A549 (cell line): ENCODE data around the gene ZNF169. TPM values are rescaled to one million over a fixed set of nuclear protein-coding genes. Genes with fewer than 3 reads are reported as not detected.

Source experiments
- ATAC-seq, 2 experiments: fragments of 200-7000 bp in 1 of 2; fragments of >200 bp in 1 of 2; cut with Nextera tagmentation in 1 of 2; cut with Tn5 transposase in 1 of 2; 3 replicates each; pipeline versions ENCODE4 v1.8.0 to v1.9.1; 2018 to 2020; ENCODE audit warnings: mild to moderate bottlenecking in 1 of 2, moderate library complexity in 1 of 2
- CTCF ChIA-PET: fragments of 300-600 bp; sonication (Branson Sonifier 250); formaldehyde crosslinking; extraction: SDS; loops from one replicate; lab custom pipeline; 2021; ENCODE audit warnings: antibody characterized with exemption, inconsistent platforms; lab: Yijun Ruan, JAX
- POLR2A ChIA-PET: fragments of 350-600 bp; formaldehyde crosslinking; extraction: SDS; loops from one replicate; lab custom pipeline; 2021; ENCODE audit warnings: antibody characterized with exemption, inconsistent platforms; lab: Yijun Ruan, JAX
- DNase-seq, 2 experiments: peaks; one replicate each; pipeline versions ENCODE4 v3.0.0 to v3.0.0-alpha.2; 2011 to 2016; ENCODE audit warnings: low read depth in 1 of 2, low spot score in 1 of 2
- FAIRE-seq: peaks from 2 replicates; lab custom pipeline; 2011; peaks lifted over from hg19 to GRCh38; lab: Jason Lieb, UNC
- H3K27ac ChIP-seq, 2 experiments: fragments of >200 bp; sonication (Bioruptor Twin); formaldehyde crosslinking; 3 replicates each; pipeline ENCODE4 v1.5.1; 2016 to 2017
- H3K4me1 ChIP-seq: fragments of >200 bp; sonication (Bioruptor Twin); formaldehyde crosslinking; 3 replicates; pipeline ENCODE4 v1.6.1; 2016
- H3K4me2 ChIP-seq: fragments of >200 bp; sonication (Bioruptor Twin); formaldehyde crosslinking; 3 replicates; pipeline ENCODE4 v1.6.1; 2016
- H3K4me3 ChIP-seq: fragments of >200 bp; sonication (Bioruptor Twin); formaldehyde crosslinking; 3 replicates; pipeline ENCODE4 v1.5.1; 2016
- H3K9me3 ChIP-seq: fragments of >200 bp; sonication (Bioruptor Twin); formaldehyde crosslinking; 3 replicates; pipeline ENCODE4 v1.6.1; 2016
- ATOH8 ChIP-seq: fragments of 250-450 bp; sonication (Bioruptor Pico); IDR thresholded peaks from 2 replicates; pipeline ENCODE4 v1.5.0; 2020; ENCODE audit warnings: low read depth, mild to moderate bottlenecking, moderate library complexity
- BCL3 ChIP-seq: fragments of >200 bp; sonication (Bioruptor Twin); formaldehyde crosslinking; IDR thresholded peaks from 3 replicates; pipeline ENCODE4 v1.6.1; 2016
- CBX8 ChIP-seq: fragments of 200-600 bp; sonication (generic); IDR thresholded peaks from 2 replicates; pipeline ENCODE4 v1.6.1; 2016
- CEBPB ChIP-seq, 2 experiments: fragments of >200 bp in 1 of 2; sonication (Bioruptor Twin) in 1 of 2; formaldehyde crosslinking in 1 of 2; IDR thresholded peaks; 2 replicates each; pipeline ENCODE4 v1.6.1; 2012 to 2016
- CHD2 ChIP-seq: fragments of 150-350 bp; IDR thresholded peaks from 2 replicates; pipeline ENCODE4 v1.6.1; 2014; ENCODE audit warnings: low read length; ENCODE audit not compliant: partially characterized antibody
- CHD4 ChIP-seq: fragments of 200-600 bp; sonication (generic); IDR thresholded peaks from 2 replicates; pipeline ENCODE4 v1.6.1; 2016; ENCODE audit warnings: antibody characterized with exemption, mild to moderate bottlenecking, borderline replicate concordance
- E2F6 ChIP-seq: IDR thresholded peaks from 2 replicates; pipeline ENCODE4 v1.6.1; 2012; ENCODE audit warnings: low read depth, borderline replicate concordance
- EHMT2 ChIP-seq: fragments of 200-600 bp; sonication (generic); IDR thresholded peaks from 2 replicates; pipeline ENCODE4 v1.6.1; 2016; ENCODE audit warnings: antibody characterized with exemption, low read depth, mild to moderate bottlenecking, moderate library complexity
- EP300 ChIP-seq, 2 experiments: fragments of >200 bp; sonication (Bioruptor Twin); formaldehyde crosslinking; IDR thresholded peaks; 2 replicates in 1 of 2; 3 replicates in 1 of 2; pipeline ENCODE4 v1.6.1; 2016 to 2017
- ESRRA ChIP-seq: fragments of 150-350 bp; IDR thresholded peaks from 2 replicates; pipeline ENCODE4 v1.6.1; 2014; ENCODE audit warnings: mild to moderate bottlenecking, low read length, borderline replicate concordance
- GATA3 ChIP-seq: IDR thresholded peaks from 2 replicates; pipeline ENCODE4 v1.6.1; 2012; ENCODE audit warnings: borderline replicate concordance
- HMGXB4 ChIP-seq: fragments of 250-450 bp; sonication (Bioruptor Pico); IDR thresholded peaks from 2 replicates; pipeline ENCODE4 v1.5.0; 2021; ENCODE audit warnings: mild to moderate bottlenecking, moderate library complexity, borderline replicate concordance
- HOXB5 ChIP-seq: fragments of 250-450 bp; sonication (Bioruptor Pico); IDR thresholded peaks from 2 replicates; pipeline ENCODE4 v1.5.0; 2020; ENCODE audit warnings: mild to moderate bottlenecking, moderate library complexity
- MAZ ChIP-seq: fragments of 150-350 bp; IDR thresholded peaks from 2 replicates; pipeline ENCODE4 v1.6.1; 2014; ENCODE audit warnings: antibody characterized with exemption, low read depth, low read length, borderline replicate concordance
- NFE2L2 ChIP-seq: fragments of 150-350 bp; conservative IDR thresholded peaks from 2 replicates; pipeline ENCODE4 v1.6.1; 2014; ENCODE audit warnings: low read length
- NPAS2 ChIP-seq: fragments of 250-450 bp; sonication (Bioruptor Pico); IDR thresholded peaks from 2 replicates; pipeline ENCODE4 v1.8.0; 2022; ENCODE audit warnings: mild to moderate bottlenecking, moderate library complexity, borderline replicate concordance
- PBX3 ChIP-seq: IDR thresholded peaks from 2 replicates; pipeline ENCODE4 v1.6.1; 2012
- PHF8 ChIP-seq: fragments of 200-600 bp; sonication (generic); IDR thresholded peaks from 2 replicates; pipeline ENCODE4 v1.6.1; 2016; ENCODE audit warnings: low read depth, mild to moderate bottlenecking, antibody characterized with exemption, moderate library complexity, borderline replicate concordance
- POLR2A ChIP-seq: IDR thresholded peaks from 2 replicates; pipeline ENCODE4 v1.6.1; 2012; ENCODE audit warnings: mild to moderate bottlenecking, low read length
- RARB ChIP-seq: fragments of 250-450 bp; sonication (Bioruptor Pico); IDR thresholded peaks from 2 replicates; pipeline ENCODE4 v1.8.0; 2021; ENCODE audit warnings: mild to moderate bottlenecking, moderate library complexity
- RCOR1 ChIP-seq: fragments of 150-350 bp; IDR thresholded peaks from 2 replicates; pipeline ENCODE4 v1.6.1; 2014; ENCODE audit warnings: antibody characterized with exemption, low read length, low read depth
- RNF2 ChIP-seq: fragments of 200-600 bp; sonication (generic); IDR thresholded peaks from 2 replicates; pipeline ENCODE4 v1.6.1; 2016; ENCODE audit warnings: low read depth, mild to moderate bottlenecking, antibody characterized with exemption, moderate library complexity, borderline replicate concordance
- SREBF2 ChIP-seq: fragments of 450-650 bp; IDR thresholded peaks from 2 replicates; pipeline ENCODE4 v1.6.1; 2014; ENCODE audit warnings: mild to moderate bottlenecking, moderate library complexity
- TP53 ChIP-seq: fragments of 250-450 bp; sonication (Bioruptor Pico); IDR thresholded peaks from 2 replicates; pipeline ENCODE4 v1.5.0; 2021; ENCODE audit warnings: mild to moderate bottlenecking, moderate library complexity
- ZC3H11A ChIP-seq: fragments of 450-650 bp; IDR thresholded peaks from 2 replicates; pipeline ENCODE4 v1.6.1; 2014; ENCODE audit warnings: antibody characterized with exemption, mild to moderate bottlenecking
- WGBS: methylation state at CpG from one replicate; pipeline ENCODE4 v1.1.6; 2017; ENCODE audit errors: missing lambda C conversion rate; 5-methylcytosine and 5-hydroxymethylcytosine counted together
- polyA plus RNA-seq, 4 experiments: library from polyadenylated mRNA; depleted of rRNA in 3 of 4; stranded (reverse); fragments of >200 nt; fragmentation: RNase III in 1 of 4; extraction: RNeasy Plus Mini Kit Qiagen cat#74134 plus additional on column Dnase treatment in 1 of 4; gene quantifications; 2 replicates in 3 of 4; 3 replicates in 1 of 4; pipeline ENCODE4 v1.2.3, GENCODE V29; 2011 to 2017

ZNF169 gene
- polyA plus RNA-seq, 2 of the 4 experiments (the other 2 are of a cell fraction), result 3.4 to 9.4 TPM

GRCh38 chr9:94286116-94286515 lies 27.0 kb downstream of the ZNF169 start:
- ChIA-PET CTCF (no interaction called here), POLR2A (no interaction called here)
- FAIRE-seq (no peak), ATAC-seq (no peak), DNase-seq (no peak)
- 89% methylated on average over 3 of the region's 3 CpGs for WGBS
- no peaks in the 10 kb centered on the region; the same call in 2 of the 3 replicates for H3K9me3 ChIP-seq
- no peak for TF ChIP-seq RARB (CRISPR knock-in tag)
- no peak for TF ChIP-seq ESRRA
- no peak for TF ChIP-seq CEBPB (IDR thresholded peaks at IDR 0.05)
- TF ChIP-seq CBX8, result no peak
- no peak for TF ChIP-seq EHMT2
- TF ChIP-seq ZC3H11A, result no peak
- TF ChIP-seq HMGXB4, result no peak
- no peak for TF ChIP-seq MAZ
- no peak for TF ChIP-seq RNF2
- no peak for TF ChIP-seq HOXB5 (CRISPR knock-in tag)
- no peak for TF ChIP-seq SREBF2
- no peak for TF ChIP-seq POLR2A
- no peaks in the 10 kb centered on the region for H3K4me1 ChIP-seq
- no peak overlapping the region for H3K4me2 ChIP-seq
- no peak overlapping the region for H3K4me3 ChIP-seq
- no peak overlapping the region for H3K27ac ChIP-seq

- POLR2A ChIA-PET, result no interaction called here
- no peak for ATAC-seq
- Histone ChIP-seq H3K4me2 (no peak overlapping the region), H3K4me1 (no peaks in the 10 kb centered on the region), H3K27ac (no peak overlapping the region), H3K4me3 (no peak overlapping the region), H3K9me3 (no peaks in the 10 kb centered on the region)
- TF ChIP-seq CHD2 (no peak), PHF8 (no peak), RARB (CRISPR knock-in tag) (no peak), NFE2L2 (no peak), E2F6 (no peak), SREBF2 (no peak), GATA3 (no peak), TP53 (CRISPR knock-in tag) (no peak), PBX3 (no peak), NPAS2 (CRISPR knock-in tag) (no peak), BCL3 (no peak), CHD4 (no peak), RCOR1 (no peak), CEBPB (IDR thresholded peaks at IDR 0.05) (no peak), ATOH8 (no peak), EP300 (IDR thresholded peaks at IDR 0.05) (no peak)
- CTCF ChIA-PET, result interaction anchor here (1.0 kb wide), 1 partner anchor 74 kb away, joined by 3 read pairs; no protein-coding TSS in a partner anchor
- DNase-seq, result no peak
- FAIRE-seq, result no peak
- 93% methylated on average over 7 of the region's 7 CpGs for WGBS
Observed at GRCh38 chr9:94287877-94288513, 28.9 kb downstream of the ZNF169 start.
